ENCODE results near the gene ACOX3. TPM values are rescaled to one million over a fixed set of nuclear protein-coding genes. Genes with fewer than 3 reads are reported as not detected.

ACOX3 gene
- 8.3 to 10.7 TPM (median 9.6 TPM) in 5 replicates for total RNA-seq (2022; extraction: Qiagen RNA extraction)

DNA sequence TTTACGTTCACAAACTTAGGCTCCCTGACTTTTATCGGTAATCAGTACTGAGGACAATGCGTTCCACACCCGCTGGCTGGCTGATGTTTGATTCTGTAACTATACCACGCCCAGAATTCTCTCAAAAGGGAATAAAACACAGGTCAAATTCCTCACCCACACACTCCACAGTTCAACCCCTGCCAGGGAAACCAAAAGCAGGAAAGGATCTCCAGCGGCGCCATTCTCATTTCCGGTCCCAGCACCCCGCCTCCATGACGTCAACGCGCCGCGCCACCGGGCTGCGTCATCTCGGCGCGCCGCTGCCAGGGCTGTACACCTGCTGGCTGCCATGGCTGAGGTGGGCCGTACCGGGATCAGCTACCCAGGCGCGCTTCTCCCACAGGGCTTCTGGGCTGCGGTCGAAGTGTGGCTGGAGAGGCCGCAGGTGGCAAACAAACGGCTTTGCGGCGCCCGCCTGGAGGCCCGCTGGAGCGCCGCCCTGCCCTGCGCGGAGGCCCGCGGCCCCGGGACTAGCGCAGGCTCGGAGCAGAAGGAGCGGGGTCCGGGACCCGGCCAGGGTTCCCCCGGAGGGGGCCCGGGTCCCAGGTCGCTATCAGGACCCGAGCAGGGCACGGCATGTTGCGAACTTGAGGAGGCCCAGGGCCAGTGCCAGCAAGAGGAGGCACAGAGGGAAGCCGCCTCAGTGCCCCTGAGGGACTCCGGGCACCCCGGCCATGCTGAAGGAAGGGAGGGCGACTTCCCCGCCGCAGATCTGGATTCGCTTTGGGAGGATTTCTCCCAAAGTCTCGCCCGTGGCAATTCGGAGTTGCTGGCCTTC is at the start of gene ACOX3, which contains the start of gene TRMT44:
Gene ACOX3, minus strand, starts transcription at position 232 of the 820 bp plus-strand sequence. CDS start 24,202 bp downstream, outside the sequence.
Gene TRMT44, plus strand, starts transcription at position 286 of the 820 bp plus-strand sequence. Its CDS starts 46 bp downstream, at position 332.

Other genes starting within 250 kb of the ACOX3 start
- 19.8 to 27.9 TPM (median 23.4 TPM) in 5 replicates for gene SH3TC1, start 241.4 kb downstream of the ACOX3 start, total RNA-seq (2022; extraction: Qiagen RNA extraction)
- gene HTRA3, start 171.0 kb downstream of the ACOX3 start, total RNA-seq (2022; extraction: Qiagen RNA extraction): 15.5 to 20.4 TPM (median 19.2 TPM) in 5 replicates
- 6.3 to 7.5 TPM (median 6.6 TPM) in 5 replicates for gene TRMT44, start 54 bp upstream of the ACOX3 start, total RNA-seq (2022; extraction: Qiagen RNA extraction)
- gene GPR78, start 139.7 kb upstream of the ACOX3 start, total RNA-seq (2022; extraction: Qiagen RNA extraction): 0.05 to 0.14 TPM in 2 of 5 replicates, not detected in the others
- gene CPZ, start 152.0 kb upstream of the ACOX3 start, total RNA-seq (2022; extraction: Qiagen RNA extraction): 0.15 to 0.35 TPM (median 0.24 TPM) in 5 replicates